ENCODE measurements around the gene PHKA2.

PHKA2 gene

DNA sequence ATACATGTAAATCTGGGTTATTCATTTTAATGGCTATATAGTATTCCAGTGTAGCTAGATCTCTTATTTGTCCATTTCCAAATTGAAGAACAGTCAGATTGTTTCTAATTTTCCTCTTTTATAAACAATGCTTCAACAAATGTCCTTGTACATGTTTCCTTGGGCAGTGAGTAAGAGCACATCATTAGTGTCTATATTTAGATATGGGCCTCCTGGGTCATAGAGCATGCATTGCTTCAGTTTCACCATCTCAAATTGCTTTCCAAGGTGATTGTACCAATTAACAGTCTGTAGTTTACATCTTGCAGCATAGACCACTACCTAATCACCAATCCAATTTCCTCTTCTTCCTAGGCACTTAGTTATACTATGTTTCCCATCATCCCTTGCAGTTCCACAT, 13.4 kb downstream of the PHKA2 start:
- no peak for DNase-seq

- DNase-seq: no peak
Measured at GRCh38 chrX:18966624-18967023, 17.3 kb downstream of the PHKA2 start.

DNA sequence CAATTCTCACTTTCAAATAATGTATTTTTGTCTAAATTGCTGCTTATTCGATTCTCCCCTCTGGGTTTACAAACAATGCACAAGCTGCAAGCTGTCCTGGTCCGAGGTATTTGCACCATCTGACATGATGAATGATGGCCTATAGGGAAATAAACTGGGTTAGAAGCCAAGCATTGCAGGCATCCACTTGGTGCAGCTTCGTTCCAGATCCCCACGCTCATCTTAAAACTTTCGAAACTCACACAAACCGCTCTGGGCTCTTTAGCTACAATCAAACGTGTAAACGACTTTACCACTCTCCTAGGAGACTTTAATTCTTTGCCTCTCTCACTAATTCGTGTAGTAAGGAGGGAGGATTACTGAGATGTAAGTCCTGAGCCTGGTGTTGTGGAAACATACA, 19.0 kb downstream of the PHKA2 start:
- no peak for DNase-seq

- no peak for DNase-seq
Measured at GRCh38 chrX:18964026-18964425, 19.9 kb downstream of the PHKA2 start.

GRCh38 chrX:18962329-18962728, 21.6 kb downstream of the PHKA2 start:
- no peak for DNase-seq

DNA sequence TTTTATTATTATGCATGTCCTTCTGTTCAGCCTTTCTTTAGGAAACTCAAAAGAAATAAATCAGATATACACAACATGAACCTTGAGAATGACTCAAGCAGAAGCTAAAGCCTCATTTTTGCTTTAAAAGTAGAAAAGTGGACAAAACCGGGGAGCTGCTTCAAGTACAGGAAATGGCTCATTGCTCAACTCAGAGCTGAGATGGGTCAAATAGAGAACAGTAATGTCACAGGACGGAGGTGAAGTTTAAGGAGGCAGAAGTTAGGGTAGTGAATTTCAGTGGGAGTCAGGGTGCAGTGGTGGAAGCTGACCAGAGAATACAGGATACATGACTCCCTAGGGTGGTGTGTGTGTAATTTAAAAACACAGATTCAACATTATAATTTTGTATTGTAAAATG, 22.2 kb downstream of the PHKA2 start:
- no peak for DNase-seq

- DNase-seq: no peak
Measured at GRCh38 chrX:18956303-18957032, 27.4 kb downstream of the PHKA2 start.

- no peak for DNase-seq
Measured at GRCh38 chrX:18955676-18956075, 28.2 kb downstream of the PHKA2 start.

DNA sequence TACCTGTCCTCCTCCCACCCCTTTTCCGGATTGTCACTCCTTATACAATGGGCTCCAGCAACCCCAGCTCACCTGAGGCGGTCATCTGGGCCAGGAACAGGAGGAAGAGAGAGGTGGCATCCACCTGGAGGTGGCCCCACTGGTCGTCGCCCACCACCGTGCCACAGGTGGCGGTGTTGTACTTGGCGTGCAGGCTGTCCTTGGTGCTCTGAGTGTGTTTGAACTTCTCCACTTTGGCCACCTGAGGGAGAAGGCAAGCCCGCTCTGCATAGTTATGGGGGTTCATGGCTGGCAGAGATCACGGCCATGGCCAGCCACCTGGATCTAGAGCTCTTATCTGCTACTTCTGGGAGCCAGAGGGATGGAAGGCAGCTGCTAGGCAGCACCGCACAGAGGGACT, 32.9 kb downstream of the PHKA2 start:
- no peak for DNase-seq

- DNase-seq: no peak
Measured at GRCh38 chrX:18949944-18950301, 34.0 kb downstream of the PHKA2 start.

GRCh38 chrX:18949291-18949943, 34.5 kb downstream of the PHKA2 start:
- no peak for DNase-seq

GRCh38 chrX:18946611-18947010, 37.3 kb downstream of the PHKA2 start:
- no peak for DNase-seq

DNA sequence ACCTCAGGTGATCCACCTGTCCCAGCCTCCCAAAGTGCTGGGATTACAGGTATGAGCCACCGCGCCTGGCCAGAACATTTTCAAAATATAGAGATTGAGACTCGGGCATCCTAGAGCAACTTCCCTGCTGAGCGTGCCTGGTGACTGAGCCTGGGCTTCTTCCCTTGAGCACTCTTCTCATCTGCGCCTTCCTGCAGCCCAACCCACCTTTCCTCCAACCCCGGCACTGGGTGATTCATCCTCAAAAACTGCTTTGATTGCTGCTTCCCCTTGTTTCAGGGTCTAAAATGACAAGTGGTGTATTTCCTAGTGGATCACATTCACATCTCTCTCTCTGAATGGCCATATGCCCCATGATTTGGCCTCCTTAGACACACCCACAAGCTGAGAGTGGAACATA, 37.8 kb downstream of the PHKA2 start:
- DNase-seq: no peak

- no peak for DNase-seq
Measured at GRCh38 chrX:18945483-18945882, 38.4 kb downstream of the PHKA2 start.

GRCh38 chrX:18944482-18944881, 39.4 kb downstream of the PHKA2 start:
- DNase-seq: no peak

DNA sequence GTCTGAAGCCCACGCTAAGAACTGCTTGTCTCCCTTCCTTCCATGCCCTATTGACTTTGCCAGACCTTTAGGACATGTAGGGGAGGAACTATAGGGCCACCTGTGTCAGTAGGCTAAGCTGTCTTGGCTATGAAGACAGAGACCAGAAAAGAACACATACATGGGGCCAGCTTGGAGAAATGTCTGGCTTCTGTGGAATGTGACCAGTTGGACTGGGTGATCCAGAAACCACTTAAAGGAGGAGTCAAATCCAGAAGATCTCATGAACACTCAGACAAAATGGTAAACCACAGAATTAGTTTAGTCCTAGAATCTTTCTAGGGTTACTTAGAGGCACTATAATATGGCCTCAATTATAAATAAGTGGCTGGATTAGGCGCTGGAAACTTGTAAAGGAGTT, 42.0 kb downstream of the PHKA2 start:
- no peak for DNase-seq

GRCh38 chrX:18938710-18939109, 45.2 kb downstream of the PHKA2 start:
- DNase-seq: no peak

DNA sequence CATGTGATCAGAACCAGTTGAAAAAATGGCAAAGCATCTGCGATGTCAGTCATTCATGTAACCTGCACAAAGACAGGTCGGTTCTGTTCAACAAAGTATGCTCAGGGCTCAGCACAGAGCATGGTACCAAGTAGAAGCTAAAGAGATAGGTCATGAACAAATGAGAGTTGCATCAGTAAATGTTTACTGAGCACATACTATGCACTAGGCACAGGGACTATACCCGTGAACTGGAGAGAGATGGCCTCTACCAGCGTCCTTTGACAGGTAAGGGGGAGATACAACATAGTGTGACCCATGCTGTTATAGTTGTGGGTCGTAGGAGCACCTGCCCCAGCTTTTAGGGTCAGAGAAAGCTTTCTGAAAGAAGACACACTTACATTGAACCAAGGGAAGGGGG, 46.7 kb downstream of the PHKA2 start:
- DNase-seq: no peak

DNA sequence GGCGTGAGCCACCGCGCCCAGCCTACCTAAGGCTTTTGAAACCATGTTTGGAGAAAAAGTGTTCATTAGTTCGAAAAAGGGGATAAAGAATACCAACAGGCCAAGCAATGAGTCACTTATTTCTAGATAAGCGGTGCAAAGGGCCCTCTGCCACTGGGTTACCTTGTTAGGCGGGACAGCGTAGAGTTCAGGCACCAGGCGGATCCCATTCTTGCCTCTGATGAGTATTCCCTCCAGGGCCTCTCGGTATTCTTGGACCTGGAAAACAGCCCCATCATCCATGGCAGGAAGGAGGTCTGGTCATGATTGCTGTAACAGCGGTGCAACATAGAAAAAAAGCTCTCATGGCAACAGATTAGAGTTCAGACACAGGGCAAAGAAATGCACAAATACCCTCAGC, 48.0 kb downstream of the PHKA2 start:
- DNase-seq: no peak

- no peak for DNase-seq
Measured at GRCh38 chrX:18934708-18935107, 49.2 kb downstream of the PHKA2 start.

- DNase-seq: no peak
Measured at GRCh38 chrX:18933617-18934016, 50.3 kb downstream of the PHKA2 start.

DNA sequence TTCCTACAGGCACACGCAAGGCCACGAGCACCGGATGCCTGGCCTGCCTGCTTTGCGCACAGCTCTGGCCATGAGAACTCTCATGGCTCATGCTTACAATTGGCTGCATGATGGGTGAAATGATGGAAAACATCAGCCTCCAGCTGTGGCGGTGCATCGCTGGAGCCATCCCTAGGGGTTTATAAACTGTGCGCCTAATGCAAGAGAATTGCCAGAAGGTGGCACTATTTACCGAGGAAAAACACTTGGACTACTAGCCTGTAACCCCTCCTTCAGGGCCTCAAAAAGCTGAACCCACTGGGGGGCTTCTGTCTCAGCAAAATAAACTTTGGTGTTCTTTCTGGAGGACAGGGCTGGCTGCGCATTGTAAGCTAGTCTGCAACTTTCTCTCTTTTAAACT, 51.9 kb downstream of the PHKA2 start:
- DNase-seq: no peak

DNA sequence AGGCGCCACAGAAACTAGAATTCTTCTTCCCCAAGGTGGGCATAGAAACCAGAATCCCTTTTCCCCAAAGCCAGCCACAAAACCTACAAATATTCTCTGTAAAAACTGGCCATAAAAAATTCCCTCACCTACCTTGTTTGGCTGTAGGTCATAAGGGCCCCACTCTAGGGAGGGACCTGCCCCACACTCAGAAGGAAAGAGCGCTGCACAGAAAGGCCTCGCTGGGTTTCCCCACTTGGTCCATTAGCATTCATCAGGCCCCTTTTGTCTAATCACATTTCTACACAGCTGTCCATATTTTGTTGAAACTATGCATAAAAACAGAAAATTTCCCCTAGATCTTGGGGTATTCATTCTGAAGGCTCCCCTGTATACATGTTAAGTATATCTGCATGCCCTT, 54.1 kb downstream of the PHKA2 start:
- no peak for DNase-seq

- no peak for DNase-seq
Measured at GRCh38 chrX:18927558-18927957, 56.4 kb downstream of the PHKA2 start.

- DNase-seq: no peak
Measured at GRCh38 chrX:18924507-18925088, 59.3 kb downstream of the PHKA2 start.
